ENCODE measurements around the gene MORN5.

The MORN5 gene

DNA sequence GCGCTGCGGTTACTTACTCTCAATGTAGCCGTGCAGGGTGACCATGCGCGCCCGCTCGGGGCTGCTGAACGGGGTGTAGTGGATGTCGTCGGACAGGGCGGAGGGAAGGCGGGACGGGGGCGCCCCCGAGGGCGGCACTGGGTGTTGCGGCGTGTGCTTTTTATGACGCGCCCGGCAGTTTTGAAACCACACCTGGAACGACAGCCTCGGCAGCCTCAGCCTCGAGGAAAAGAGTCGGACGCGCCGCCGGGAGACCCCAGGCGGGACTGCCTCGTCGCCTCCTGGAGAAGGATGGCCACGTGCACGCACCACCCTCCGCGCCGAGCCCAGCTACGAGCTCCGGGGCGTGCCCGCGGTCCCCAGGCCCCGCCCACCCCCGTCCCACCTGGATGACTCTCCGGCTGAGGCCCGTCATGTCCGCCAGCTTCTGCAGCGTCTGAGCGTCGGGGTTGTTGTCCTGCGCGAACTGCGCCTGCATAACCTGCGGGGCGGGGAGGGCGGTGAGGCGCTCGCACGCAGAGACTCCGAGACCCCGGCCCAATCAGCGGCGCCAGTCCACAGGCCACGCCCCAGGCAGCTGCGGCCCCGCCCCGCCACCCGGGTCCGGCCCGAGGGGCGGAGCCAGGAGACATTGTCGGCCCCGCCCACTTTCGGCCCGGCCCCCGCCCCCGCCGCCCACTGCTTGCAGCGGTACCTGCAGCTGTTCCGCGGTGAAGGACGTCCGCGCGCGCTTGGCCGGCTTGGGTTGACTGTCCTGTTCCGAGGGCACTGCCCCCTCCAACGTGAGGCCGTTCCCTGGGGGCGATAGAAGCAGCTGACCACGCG, 54.1 kb downstream of the MORN5 start:
- H3K27me3 ChIP-seq (ENCODE audit: control insufficient read depth, insufficient read depth, low read length): peaks cover 82% of the 10 kb centered on the region
- peak overlapping the region; percentile 62 for H3K4me3 ChIP-seq (ENCODE audit: low read depth, low read length)
- no peaks in the 10 kb centered on the region for H3K36me3 ChIP-seq (ENCODE audit: control insufficient read depth, insufficient read depth, low read length)
- H3K4me1 ChIP-seq (ENCODE audit: control insufficient read depth, insufficient read depth, low read length): no peaks in the 10 kb centered on the region
- H3K9me3 ChIP-seq (ENCODE audit: control insufficient read depth, insufficient read depth, low read length): no peaks in the 10 kb centered on the region
- H3K9ac ChIP-seq (ENCODE audit: low read depth, low read length): no peak overlapping the region

GRCh38 chr9:122214507-122214906, 54.8 kb downstream of the MORN5 start:
- Histone ChIP-seq H3K4me3 (ENCODE audit: low read depth, low read length) (peak overlapping the region; percentile 62), H3K4me1 (ENCODE audit: control insufficient read depth, insufficient read depth, low read length) (no peaks in the 10 kb centered on the region), H3K36me3 (ENCODE audit: control insufficient read depth, insufficient read depth, low read length) (no peaks in the 10 kb centered on the region), H3K9ac (ENCODE audit: low read depth, low read length) (no peak overlapping the region), H3K9me3 (ENCODE audit: control insufficient read depth, insufficient read depth, low read length) (no peaks in the 10 kb centered on the region), H3K27me3 (ENCODE audit: control insufficient read depth, insufficient read depth, low read length) (peaks cover 87% of the 10 kb centered on the region)

- H3K36me3 ChIP-seq (ENCODE audit: control insufficient read depth, insufficient read depth, low read length): no peaks in the 10 kb centered on the region
- H3K4me3 ChIP-seq (ENCODE audit: low read depth, low read length): no peak overlapping the region
- no peak overlapping the region for H3K9ac ChIP-seq (ENCODE audit: low read depth, low read length)
- H3K9me3 ChIP-seq (ENCODE audit: control insufficient read depth, insufficient read depth, low read length): no peaks in the 10 kb centered on the region
- H3K4me1 ChIP-seq (ENCODE audit: control insufficient read depth, insufficient read depth, low read length): peaks cover 5% of the 10 kb centered on the region
- peaks cover 96% of the 10 kb centered on the region for H3K27me3 ChIP-seq (ENCODE audit: control insufficient read depth, insufficient read depth, low read length)
These were observed 56.0 kb downstream of the MORN5 start for GRCh38 chr9:122215663-122216062.

- peaks cover 8% of the 10 kb centered on the region for H3K4me1 ChIP-seq (ENCODE audit: control insufficient read depth, insufficient read depth, low read length)
- peak overlapping the region; percentile 35 for H3K4me3 ChIP-seq (ENCODE audit: low read depth, low read length)
- H3K9ac ChIP-seq (ENCODE audit: low read depth, low read length): no peak overlapping the region
- H3K36me3 ChIP-seq (ENCODE audit: control insufficient read depth, insufficient read depth, low read length): no peaks in the 10 kb centered on the region
- H3K9me3 ChIP-seq (ENCODE audit: control insufficient read depth, insufficient read depth, low read length): no peaks in the 10 kb centered on the region
- peaks cover 94% of the 10 kb centered on the region for H3K27me3 ChIP-seq (ENCODE audit: control insufficient read depth, insufficient read depth, low read length)
These were observed 56.6 kb downstream of the MORN5 start for GRCh38 chr9:122216138-122216797.

GRCh38 chr9:122216798-122217418, 57.2 kb downstream of the MORN5 start:
- H3K9me3 ChIP-seq (ENCODE audit: control insufficient read depth, insufficient read depth, low read length): no peaks in the 10 kb centered on the region
- H3K4me3 ChIP-seq (ENCODE audit: low read depth, low read length): peak overlapping the region; percentile 35
- no peaks in the 10 kb centered on the region for H3K36me3 ChIP-seq (ENCODE audit: control insufficient read depth, insufficient read depth, low read length)
- H3K4me1 ChIP-seq (ENCODE audit: control insufficient read depth, insufficient read depth, low read length): peaks cover 9% of the 10 kb centered on the region
- H3K27me3 ChIP-seq (ENCODE audit: control insufficient read depth, insufficient read depth, low read length): peaks cover 94% of the 10 kb centered on the region
- no peak overlapping the region for H3K9ac ChIP-seq (ENCODE audit: low read depth, low read length)

GRCh38 chr9:122217640-122218039, 57.9 kb downstream of the MORN5 start:
- Histone ChIP-seq H3K4me1 (ENCODE audit: control insufficient read depth, insufficient read depth, low read length) (peaks cover 10% of the 10 kb centered on the region), H3K36me3 (ENCODE audit: control insufficient read depth, insufficient read depth, low read length) (no peaks in the 10 kb centered on the region), H3K9me3 (ENCODE audit: control insufficient read depth, insufficient read depth, low read length) (no peaks in the 10 kb centered on the region), H3K4me3 (ENCODE audit: low read depth, low read length) (peak overlapping the region; percentile 43), H3K27me3 (ENCODE audit: control insufficient read depth, insufficient read depth, low read length) (peaks cover 94% of the 10 kb centered on the region), H3K9ac (ENCODE audit: low read depth, low read length) (no peak overlapping the region)

DNA sequence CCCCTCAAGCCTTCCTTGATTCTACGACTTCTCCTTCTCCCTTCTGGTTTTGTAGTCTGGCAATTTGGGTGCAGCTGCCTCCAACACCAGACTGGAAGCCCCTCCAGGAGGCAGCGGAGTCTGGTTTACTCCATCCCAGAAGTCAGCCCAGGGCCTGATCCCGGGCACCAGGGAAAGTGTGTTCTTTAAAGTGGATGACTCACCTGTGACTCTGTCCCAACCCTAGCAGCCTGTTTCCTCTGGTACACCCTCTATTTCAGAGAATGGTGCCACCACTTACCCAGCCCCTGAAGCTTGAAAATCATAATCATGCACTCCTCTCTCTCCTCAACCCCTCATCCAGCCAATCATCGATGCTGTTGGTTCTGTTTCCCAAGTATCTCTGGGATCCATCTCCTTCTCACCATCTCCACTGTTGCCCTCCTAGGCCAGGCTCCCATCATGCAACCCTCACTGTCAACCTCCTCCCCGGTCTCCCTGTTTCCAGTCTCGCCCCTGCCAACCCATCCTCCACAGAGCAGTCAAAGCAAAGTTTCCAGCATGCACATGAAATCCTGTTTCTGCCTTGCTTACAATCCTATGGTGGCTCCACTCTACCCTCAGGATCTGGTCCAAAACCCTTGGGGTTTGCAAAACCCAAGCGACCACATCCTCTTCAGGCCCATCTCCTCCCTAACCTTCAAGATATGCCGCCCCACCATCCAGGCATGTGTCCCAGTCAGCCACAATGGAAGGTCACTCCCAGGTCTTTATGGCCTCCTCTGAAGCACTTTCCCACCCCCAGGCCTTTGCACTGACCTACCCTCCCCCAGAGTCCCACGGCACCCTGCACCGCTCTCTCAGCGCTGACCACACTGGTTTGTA, 58.6 kb downstream of the MORN5 start:
- Histone ChIP-seq H3K27me3 (ENCODE audit: control insufficient read depth, insufficient read depth, low read length) (peaks cover 94% of the 10 kb centered on the region), H3K4me3 (ENCODE audit: low read depth, low read length) (peak overlapping the region; percentile 43), H3K9ac (ENCODE audit: low read depth, low read length) (no peak overlapping the region)

GRCh38 chr9:122218935-122219855, 59.5 kb downstream of the MORN5 start:
- H3K36me3 ChIP-seq (ENCODE audit: control insufficient read depth, insufficient read depth, low read length): no peaks in the 10 kb centered on the region
- H3K9ac ChIP-seq (ENCODE audit: low read depth, low read length): no peak overlapping the region
- peak overlapping the region; percentile 43 for H3K4me3 ChIP-seq (ENCODE audit: low read depth, low read length)
- no peaks in the 10 kb centered on the region for H3K9me3 ChIP-seq (ENCODE audit: control insufficient read depth, insufficient read depth, low read length)
- peaks cover 10% of the 10 kb centered on the region for H3K4me1 ChIP-seq (ENCODE audit: control insufficient read depth, insufficient read depth, low read length)
- peaks cover 99% of the 10 kb centered on the region for H3K27me3 ChIP-seq (ENCODE audit: control insufficient read depth, insufficient read depth, low read length)

More for the DNA sequence above, 58.6 kb downstream of the MORN5 start:
- no peaks in the 10 kb centered on the region for H3K9me3 ChIP-seq (ENCODE audit: control insufficient read depth, insufficient read depth, low read length)
- H3K36me3 ChIP-seq (ENCODE audit: control insufficient read depth, insufficient read depth, low read length): no peaks in the 10 kb centered on the region
- peaks cover 10% of the 10 kb centered on the region for H3K4me1 ChIP-seq (ENCODE audit: control insufficient read depth, insufficient read depth, low read length)

DNA sequence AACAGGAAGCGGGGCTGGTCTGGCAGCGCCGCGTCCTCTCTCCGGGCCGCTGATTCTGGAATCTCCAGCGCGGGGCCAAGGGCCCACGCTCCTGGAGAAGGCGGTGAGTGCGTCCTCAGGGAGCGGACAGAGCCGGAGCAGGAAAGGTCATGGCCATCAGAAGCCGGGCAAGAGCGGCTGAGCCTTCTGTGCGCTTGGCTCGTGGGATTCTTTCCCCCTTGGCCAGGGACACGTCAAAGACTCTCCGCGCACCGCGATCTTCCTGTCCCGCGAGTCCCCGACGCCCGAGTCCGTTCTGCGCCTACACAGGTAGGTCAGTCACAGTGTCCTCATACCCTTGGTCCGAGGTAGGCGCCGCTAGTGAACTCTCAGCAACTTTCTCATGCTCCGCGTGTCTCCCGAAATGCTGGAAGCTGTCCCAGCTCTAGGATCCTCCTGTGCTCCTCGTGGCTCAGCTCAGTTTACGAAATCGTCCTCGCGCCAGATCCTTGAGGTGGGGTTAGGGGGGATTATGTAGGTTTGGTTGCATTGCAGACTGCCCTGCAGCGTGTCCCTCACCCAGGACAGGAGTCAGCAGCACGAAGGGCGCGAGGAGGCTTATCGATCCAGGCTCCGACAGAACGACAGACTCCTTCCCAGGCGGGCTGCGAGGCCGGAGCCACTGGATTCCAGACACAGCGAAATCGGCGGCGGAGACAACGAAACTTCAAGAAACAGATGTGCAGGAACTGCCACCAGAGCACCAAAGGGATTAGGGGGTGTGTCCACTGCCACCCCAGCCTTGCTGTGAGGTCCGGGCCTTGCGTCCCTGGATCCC, 60.4 kb downstream of the MORN5 start:
- H3K9me3 ChIP-seq (ENCODE audit: control insufficient read depth, insufficient read depth, low read length): no peaks in the 10 kb centered on the region
- H3K4me3 ChIP-seq (ENCODE audit: low read depth, low read length): peak overlapping the region; percentile 43
- no peak overlapping the region for H3K9ac ChIP-seq (ENCODE audit: low read depth, low read length)
- H3K36me3 ChIP-seq (ENCODE audit: control insufficient read depth, insufficient read depth, low read length): no peaks in the 10 kb centered on the region
- H3K4me1 ChIP-seq (ENCODE audit: control insufficient read depth, insufficient read depth, low read length): peaks cover 10% of the 10 kb centered on the region
- H3K27me3 ChIP-seq (ENCODE audit: control insufficient read depth, insufficient read depth, low read length): peaks cover 99% of the 10 kb centered on the region

DNA sequence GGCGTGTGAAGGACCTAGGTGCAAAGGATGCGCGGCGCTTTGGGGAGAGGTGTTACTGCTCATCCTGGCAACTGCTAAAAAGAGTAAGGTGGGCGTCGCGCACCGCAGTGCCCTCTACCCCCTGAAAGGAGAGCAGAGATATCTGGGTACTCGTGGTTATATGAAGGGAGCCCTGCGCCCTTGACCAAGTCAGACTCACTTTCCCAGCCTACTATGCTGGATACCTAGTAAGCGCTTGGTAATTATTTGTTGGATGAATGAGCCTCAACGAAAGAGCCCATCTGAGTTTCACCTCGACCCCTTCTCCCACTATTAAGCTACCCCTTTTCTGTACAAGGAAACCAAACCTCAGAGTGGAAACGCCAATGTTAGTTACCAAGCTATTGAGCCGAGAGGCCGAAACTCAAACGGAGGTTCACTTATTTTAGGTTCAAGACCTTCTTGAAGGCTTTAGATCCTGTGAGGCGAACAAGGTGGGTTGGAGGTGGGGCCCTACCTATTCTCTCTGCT, 61.0 kb downstream of the MORN5 start:
- H3K27me3 ChIP-seq (ENCODE audit: control insufficient read depth, insufficient read depth, low read length): peaks cover 99% of the 10 kb centered on the region
- no peak overlapping the region for H3K9ac ChIP-seq (ENCODE audit: low read depth, low read length)
- H3K36me3 ChIP-seq (ENCODE audit: control insufficient read depth, insufficient read depth, low read length): no peaks in the 10 kb centered on the region
- no peaks in the 10 kb centered on the region for H3K9me3 ChIP-seq (ENCODE audit: control insufficient read depth, insufficient read depth, low read length)
- peak overlapping the region; percentile 43 for H3K4me3 ChIP-seq (ENCODE audit: low read depth, low read length)
- H3K4me1 ChIP-seq (ENCODE audit: control insufficient read depth, insufficient read depth, low read length): peaks cover 10% of the 10 kb centered on the region
